LHCN-M2 (cell line): ENCODE data around the gene UBXN6. TPM values are rescaled to one million over a fixed set of nuclear protein-coding genes. Genes with fewer than 3 reads are reported as not detected.

Experiments
- DNase-seq: peaks from one replicate; pipeline ENCODE4 v3.0.0-alpha.2; 2012; ENCODE audit warnings: low read depth
- total RNA-seq: library from RNA; depleted of rRNA; stranded (reverse); fragments of >200 nt; gene quantifications from 2 replicates; pipeline ENCODE4 v1.2.3, GENCODE V29; 2014; rRNA removed

UBXN6 gene
- total RNA-seq, 1 experiment from 2014 or later, result 71.9 TPM

- no peak for DNase-seq
These were observed 48.3 kb downstream of the UBXN6 start for GRCh38 chr19:4409123-4409933.

- DNase-seq, result no peak
These were observed 51.0 kb downstream of the UBXN6 start for GRCh38 chr19:4406626-4407025.

GRCh38 chr19:4405977-4406376 is 51.6 kb downstream of the UBXN6 start:
- DNase-seq, result no peak

GRCh38 chr19:4403005-4403761 is 54.4 kb downstream of the UBXN6 start:
- DNase-seq, result no peak

GRCh38 chr19:4402171-4403004 is 55.2 kb downstream of the UBXN6 start, which contains the start of gene CHAF1A:
Gene CHAF1A, plus strand, starts transcription at chr19:4402640. Its CDS starts 123 bp downstream, at chr19:4402763.
- peak; percentile 100 for DNase-seq

- DNase-seq, result no peak
These were observed 55.8 kb downstream of the UBXN6 start for GRCh38 chr19:4401769-4402170.

GRCh38 chr19:4400135-4400936 is 57.3 kb downstream of the UBXN6 start, which contains the start of gene SH3GL1:
Gene SH3GL1, minus strand, starts transcription at chr19:4400547. Its CDS starts 179 bp downstream, at chr19:4400368.
- DNase-seq, result peak; percentile 80

- DNase-seq, result no peak
These were observed 57.8 kb downstream of the UBXN6 start for GRCh38 chr19:4399812-4400134.

GRCh38 chr19:4396949-4397783 is 60.4 kb downstream of the UBXN6 start:
- no peak for DNase-seq

Other genes with a start within 250 kb of the UBXN6 start
- 0.11 TPM in 1 of 2 replicates, not detected in the other for gene EBI3, start 228.3 kb downstream of the UBXN6 start, total RNA-seq
- 16.8 and 24.2 TPM in 2 replicates for gene YJU2, start 210.7 kb downstream of the UBXN6 start, total RNA-seq
- 39.4 and 122 TPM in 2 replicates for gene SHD, start 178.5 kb downstream of the UBXN6 start, total RNA-seq
- not detected in 2 replicates for gene TMIGD2, start 155.4 kb downstream of the UBXN6 start, total RNA-seq
- gene FSD1, start 153.2 kb downstream of the UBXN6 start, total RNA-seq, result 11.7 and 13.8 TPM in 2 replicates
- 1.1 and 2.9 TPM in 2 replicates for gene STAP2, start 119.0 kb downstream of the UBXN6 start, total RNA-seq
- 1.2 and 5.1 TPM in 2 replicates for gene MPND, start 114.2 kb downstream of the UBXN6 start, total RNA-seq
- gene SH3GL1, start 57.2 kb downstream of the UBXN6 start, total RNA-seq, result 208 and 261 TPM in 2 replicates
- 36.5 and 51.9 TPM in 2 replicates for gene CHAF1A, start 55.2 kb downstream of the UBXN6 start, total RNA-seq
- gene HDGFL2, start 14.5 kb upstream of the UBXN6 start, total RNA-seq, result 65.9 and 67.3 TPM in 2 replicates
- under 0.01 TPM in 1 of 2 replicates, not detected in the other for gene PLIN4, start 60.7 kb upstream of the UBXN6 start, total RNA-seq
- gene PLIN5, start 77.4 kb upstream of the UBXN6 start, total RNA-seq, result 0.06 TPM in 1 of 2 replicates, not detected in the other
- 0.13 TPM in 1 of 2 replicates, not detected in the other for gene LRG1, start 82.2 kb upstream of the UBXN6 start, total RNA-seq
- gene SEMA6B, start 101.9 kb upstream of the UBXN6 start, total RNA-seq, result 9.7 and 30.7 TPM in 2 replicates
- gene TNFAIP8L1, start 181.7 kb upstream of the UBXN6 start, total RNA-seq, result 9.2 and 11.4 TPM in 2 replicates
- 151 and 161 TPM in 2 replicates for gene MYDGF, start 212.5 kb upstream of the UBXN6 start, total RNA-seq